Measurements from ENCODE around the gene ITPR1. TPM values are rescaled to one million over a fixed set of nuclear protein-coding genes. Genes with fewer than 3 reads are reported as not detected.

ITPR1 gene
- total RNA-seq, 1 experiment from 2014 or later: 13.2 TPM

GRCh38 chr3:4643904-4644547, 150.9 kb downstream of the ITPR1 start:
- DNase-seq (ENCODE audit: low read depth): no peak

- DNase-seq (ENCODE audit: low read depth): no peak
Measured at GRCh38 chr3:4644951-4645350, 151.8 kb downstream of the ITPR1 start.

- DNase-seq (ENCODE audit: low read depth): no peak
Measured at GRCh38 chr3:4645468-4645867, 152.3 kb downstream of the ITPR1 start.

- no peak for DNase-seq (ENCODE audit: low read depth)
Measured at GRCh38 chr3:4647411-4647810, 154.3 kb downstream of the ITPR1 start.

GRCh38 chr3:4655145-4656045, 162.2 kb downstream of the ITPR1 start:
- no peak for DNase-seq (ENCODE audit: low read depth)

- DNase-seq (ENCODE audit: low read depth): peak; percentile 73
Measured at GRCh38 chr3:4656059-4656458, 162.9 kb downstream of the ITPR1 start.

- no peak for DNase-seq (ENCODE audit: low read depth)
Measured at GRCh38 chr3:4656626-4657328, 163.6 kb downstream of the ITPR1 start.

GRCh38 chr3:4660936-4661335, 167.8 kb downstream of the ITPR1 start:
- DNase-seq (ENCODE audit: low read depth): no peak

- no peak for DNase-seq (ENCODE audit: low read depth)
Measured at GRCh38 chr3:4664412-4664811, 171.3 kb downstream of the ITPR1 start.

GRCh38 chr3:4665197-4665596, 172.0 kb downstream of the ITPR1 start:
- DNase-seq (ENCODE audit: low read depth): no peak

- no peak for DNase-seq (ENCODE audit: low read depth)
Measured at GRCh38 chr3:4666071-4666470, 172.9 kb downstream of the ITPR1 start.

GRCh38 chr3:4670352-4670751, 177.2 kb downstream of the ITPR1 start:
- DNase-seq (ENCODE audit: low read depth): peak; percentile 35

GRCh38 chr3:4672725-4673275, 179.7 kb downstream of the ITPR1 start:
- DNase-seq (ENCODE audit: low read depth): no peak

GRCh38 chr3:4674216-4674615, 181.1 kb downstream of the ITPR1 start:
- DNase-seq (ENCODE audit: low read depth): no peak

- DNase-seq (ENCODE audit: low read depth): no peak
Measured at GRCh38 chr3:4675704-4676103, 182.6 kb downstream of the ITPR1 start.

GRCh38 chr3:4678320-4678719, 185.2 kb downstream of the ITPR1 start:
- DNase-seq (ENCODE audit: low read depth): no peak

- DNase-seq (ENCODE audit: low read depth): peak; percentile 10
Measured at GRCh38 chr3:4680227-4680691, 187.1 kb downstream of the ITPR1 start.

- DNase-seq (ENCODE audit: low read depth): peak; percentile 30
Measured at GRCh38 chr3:4680871-4681300, 187.7 kb downstream of the ITPR1 start.

GRCh38 chr3:4681301-4681700, 188.2 kb downstream of the ITPR1 start:
- no peak for DNase-seq (ENCODE audit: low read depth)

- DNase-seq (ENCODE audit: low read depth): no peak
Measured at GRCh38 chr3:4684117-4684516, 191.0 kb downstream of the ITPR1 start.

- no peak for DNase-seq (ENCODE audit: low read depth)
Measured at GRCh38 chr3:4684976-4685375, 191.8 kb downstream of the ITPR1 start.
